IMR-90 (cell line): ENCODE measurements around the gene PAK4. TPM values are rescaled to one million over a fixed set of nuclear protein-coding genes. Genes with fewer than 3 reads are reported as not detected.
A peak's percentile ranks its signal among the peaks of the same experiment; 100 is the strongest.

Experiments used
- ATAC-seq: fragments of 200-7000 bp; cut with Tn5 transposase; 2 replicates; pipeline ENCODE4 v1.9.1; 2020; ENCODE audit warnings: low read depth, mild to moderate bottlenecking, moderate library complexity
- BruUV-seq: library from RNA; stranded (reverse); fragments of 400-500 nt; replicated peaks from 2 replicates; lab custom pipeline; 2021; lab: Mats Ljungman, UMichigan
- CTCF ChIA-PET: fragments of 300-600 bp; formaldehyde crosslinking; extraction: SDS; loops from one replicate; lab custom pipeline; 2021; ENCODE audit warnings: antibody characterized with exemption; lab: Yijun Ruan, JAX
- POLR2A ChIA-PET: fragments of 300-600 bp; sonication (Branson Sonifier 250); formaldehyde crosslinking; loops from one replicate; lab custom pipeline; 2022; ENCODE audit warnings: antibody characterized with exemption; ENCODE audit not compliant: unreplicated experiment; lab: Charles Lee
- DNase-seq: peaks from one replicate; pipeline ENCODE4 v3.0.0; 2013
- H2AFZ ChIP-seq: replicated peaks from 2 replicates; pipeline ENCODE3; 2013; ENCODE audit warnings: low read length, mild to moderate bottlenecking; ENCODE audit not compliant: poor library complexity
- H2AK5ac ChIP-seq: 2 replicates; pipeline ENCODE4 v1.6.1; 2013; ENCODE audit warnings: low read depth, low read length, inconsistent platforms
- H2AK9ac ChIP-seq: replicated peaks from 2 replicates; pipeline ENCODE3; 2013; ENCODE audit warnings: mild to moderate bottlenecking, low read depth, low read length, moderate library complexity; ENCODE audit not compliant: poor library complexity
- H2BK120ac ChIP-seq: 2 replicates; pipeline ENCODE4 v1.6.1; 2013; ENCODE audit warnings: low read depth, low read length, inconsistent platforms
- H2BK15ac ChIP-seq: 3 replicates; pipeline ENCODE4 v1.6.1; 2013; ENCODE audit warnings: low read depth, low read length, inconsistent platforms
- H2BK20ac ChIP-seq: 2 replicates; pipeline ENCODE4 v1.6.1; 2013; ENCODE audit warnings: low read depth, mild to moderate bottlenecking, inconsistent platforms, low read length, moderate library complexity
- H2BK5ac ChIP-seq: 2 replicates; pipeline ENCODE4 v1.6.1; 2013; ENCODE audit warnings: mild to moderate bottlenecking, low read depth, low read length, inconsistent platforms; ENCODE audit not compliant: poor library complexity, severe bottlenecking
- H3K14ac ChIP-seq: replicated peaks from 2 replicates; pipeline ENCODE4 v1.6.1; 2013; ENCODE audit warnings: low read depth, low read length, inconsistent platforms
- H3K18ac ChIP-seq: 2 replicates; pipeline ENCODE4 v1.6.1; 2013; ENCODE audit warnings: low read depth, low read length, control low read depth
- H3K23ac ChIP-seq: 2 replicates; pipeline ENCODE4 v1.6.1; 2013; ENCODE audit warnings: low read depth, low read length, inconsistent platforms
- H3K27ac ChIP-seq: 2 replicates; pipeline ENCODE4 v1.5.1; 2013; ENCODE audit warnings: mild to moderate bottlenecking, control low read depth, low read length; ENCODE audit not compliant: insufficient read depth
- H3K27me3 ChIP-seq: 2 replicates; pipeline ENCODE4 v1.6.1; 2013; ENCODE audit warnings: low read length; ENCODE audit not compliant: control insufficient read depth, insufficient read depth
- H3K36me3 ChIP-seq: 2 replicates; pipeline ENCODE4 v1.6.1; 2013; ENCODE audit warnings: low read length, mixed read lengths; ENCODE audit not compliant: control insufficient read depth, insufficient read depth
- H3K4ac ChIP-seq: 2 replicates; pipeline ENCODE4 v1.6.1; 2013; ENCODE audit warnings: low read depth, low read length, inconsistent platforms
- H3K4me1 ChIP-seq: 2 replicates; pipeline ENCODE4 v1.6.1; 2013; ENCODE audit warnings: low read length, mixed read lengths; ENCODE audit not compliant: control insufficient read depth, insufficient read depth
- H3K4me2 ChIP-seq: 2 replicates; pipeline ENCODE4 v1.6.1; 2013; ENCODE audit warnings: low read depth, mild to moderate bottlenecking, control low read depth, low read length, moderate library complexity
- H3K4me3 ChIP-seq: 2 replicates; pipeline ENCODE4 v1.5.1; 2013; ENCODE audit warnings: low read depth, mild to moderate bottlenecking, control low read depth, low read length, moderate library complexity; ENCODE audit not compliant: insufficient read depth
- H3K56ac ChIP-seq: 2 replicates; pipeline ENCODE4 v1.6.1; 2013; ENCODE audit warnings: low read length, inconsistent platforms; ENCODE audit not compliant: insufficient read depth; ENCODE audit errors: extremely low read depth
- H3K79me1 ChIP-seq, 2 experiments: 2 replicates each; pipeline ENCODE4 v1.6.1; 2013; ENCODE audit warnings: low read length in 2 of 2, inconsistent platforms in 1 of 2, low read depth in 1 of 2
- H3K9ac ChIP-seq: 2 replicates; pipeline ENCODE4 v1.6.1; 2013; ENCODE audit warnings: low read depth, low read length, control low read depth
- H3K9me1 ChIP-seq: 2 replicates; pipeline ENCODE4 v1.6.1; 2013; ENCODE audit warnings: low read length, inconsistent platforms; ENCODE audit not compliant: insufficient read depth
- H3K9me3 ChIP-seq: 2 replicates; pipeline ENCODE4 v1.6.1; 2013; ENCODE audit warnings: low read length; ENCODE audit not compliant: control insufficient read depth, insufficient read depth
- H4K20me1 ChIP-seq: 2 replicates; pipeline ENCODE4 v1.6.1; 2013; ENCODE audit warnings: low read length, inconsistent platforms; ENCODE audit not compliant: insufficient read depth
- H4K5ac ChIP-seq: 2 replicates; pipeline ENCODE4 v1.6.1; 2013; ENCODE audit warnings: mild to moderate bottlenecking, low read depth, low read length, control low read depth
- H4K8ac ChIP-seq, 2 experiments: 2 replicates each; pipeline ENCODE4 v1.6.1; 2013; ENCODE audit warnings: low read depth in 2 of 2, low read length in 2 of 2, control low read depth in 1 of 2, inconsistent platforms in 1 of 2
- H4K91ac ChIP-seq: 2 replicates; pipeline ENCODE4 v1.6.1; 2013; ENCODE audit warnings: low read depth, low read length, inconsistent platforms; ENCODE audit not compliant: insufficient read depth
- BHLHE40 ChIP-seq: fragments of 150-350 bp; IDR thresholded peaks from 2 replicates; pipeline ENCODE4 v1.6.1; 2016; ENCODE audit warnings: mild to moderate bottlenecking, low read depth, low read length
- RCOR1 ChIP-seq: IDR thresholded peaks from 2 replicates; pipeline ENCODE4 v1.6.1; 2012; ENCODE audit warnings: mild to moderate bottlenecking, low read length, improper control_type of control experiment; ENCODE audit not compliant: insufficient replicate concordance
- RFX5 ChIP-seq: IDR thresholded peaks from 2 replicates; pipeline ENCODE4 v1.8.0; 2012; ENCODE audit warnings: low read depth, mild to moderate bottlenecking, low read length, moderate library complexity
- WGBS, 2 experiments: methylation state at CpG; one replicate each; pipeline versions ENCODE4 v1.1.5 to v1.1.7; 2013; ENCODE audit warnings: missing lambda C conversion rate in 2 of 2; ENCODE audit not compliant: insufficient read length in 1 of 2; ENCODE audit errors: extremely low coverage in 2 of 2; 5-methylcytosine and 5-hydroxymethylcytosine counted together
- dilution Hi-C: fragments of 300-500 bp; cut with HindIII; formaldehyde crosslinking; loops from one replicate; pipeline ENCODE4 v1.14.3; 2018; ENCODE audit warnings: low sequenced_read_pairs; ENCODE audit not compliant: unreplicated experiment
- in situ Hi-C: fragments of 300-500 bp; cut with MboI; formaldehyde crosslinking; loops from 3 replicates; pipeline ENCODE4 v1.14.3; 2019; ENCODE audit warnings: low sequenced_read_pairs, inconsistent platforms, mixed read lengths
- intact Hi-C: fragments of 100-400 bp; cut with micrococcal nuclease; formaldehyde crosslinking; loops from 2 replicates; pipeline ENCODE4 v1.10.0; 2022
- polyA plus RNA-seq, 3 experiments: library from polyadenylated mRNA; depleted of rRNA; stranded (reverse); fragments of >200 nt; gene quantifications; 2 replicates each; pipeline ENCODE4 v1.2.3, GENCODE V29; 2012; ENCODE audit warnings: low replicate concordance in 1 of 3
- total RNA-seq: library from RNA; depleted of rRNA; stranded (reverse); fragments of >200 nt; gene quantifications from 2 replicates; pipeline ENCODE4 v1.2.3, GENCODE V29; 2012

The PAK4 gene
- total and polyA plus RNA-seq, 2 of the 4 experiments (the other 2 are of a cell fraction), result 2.0 to 27.2 TPM

GRCh38 chr19:39160523-39160861, 34.9 kb downstream of the PAK4 start:
- Histone ChIP-seq H2BK20ac (no peak overlapping the region), H3K14ac (0 out of 2 replicates have a peak overlapping the region, but pooled peaks have one; percentile 4), H3K9me3 (no peaks in the 10 kb centered on the region), H4K91ac (no peak overlapping the region), H3K9ac (no peak overlapping the region), H4K5ac (no peak overlapping the region), H2BK5ac (no peak overlapping the region), H2AFZ (peak overlapping the region; percentile 3), H2AK5ac (no peak overlapping the region), H3K27me3 (no peaks in the 10 kb centered on the region), H3K36me3 (no peaks in the 10 kb centered on the region), H3K4me3 (no peak overlapping the region), H3K56ac (no peak overlapping the region), H4K20me1 (peaks cover 59% of the 10 kb centered on the region), H3K4me1 (peaks cover 26% of the 10 kb centered on the region), H2AK9ac (no peak overlapping the region), H3K9me1 (peaks cover 37% of the 10 kb centered on the region), H2BK120ac (no peak overlapping the region), H3K27ac (peak overlapping the region; percentile 16; the same call in 1 of the 2 replicates), H4K8ac (peak overlapping the region in 1 of 2 experiments; percentile 30; a peak in 1 of 4 replicates), H3K18ac (no peak overlapping the region), H3K4me2 (no peak overlapping the region), H3K23ac (0 out of 2 replicates have a peak overlapping the region, but pooled peaks have one; percentile 19), H3K79me1 (peaks cover 36 to 89% of the 10 kb centered on the region in 2 experiments), H2BK15ac (no peak overlapping the region), H3K4ac (no peak overlapping the region)
- ATAC-seq, result peak; percentile 62
- POLR2A ChIA-PET, result no interaction called here
- BruUV-seq, result no TSS peak
- peak; percentile 72 for DNase-seq
- intact Hi-C loops (no loop called here), in situ Hi-C loops (no loop called here), dilution Hi-C loops (no loop called here)
- no peak for TF ChIP-seq BHLHE40
- no peak for TF ChIP-seq RCOR1
- TF ChIP-seq RFX5, result no peak
- CTCF ChIA-PET, result interaction anchor here (0.6 kb wide), 1 partner anchor 10 kb away, joined by 4 read pairs; no protein-coding TSS in a partner anchor
- no CpG with 5 or more reads among the region's 8 CpGs for WGBS, 2 experiments
